ENCODE measurements around the gene PDE6C. TPM values are rescaled to one million over a fixed set of nuclear protein-coding genes. Genes with fewer than 3 reads are reported as not detected.

The PDE6C gene
- total RNA-seq, 2 donors from 2014 or later = not detected

DNA sequence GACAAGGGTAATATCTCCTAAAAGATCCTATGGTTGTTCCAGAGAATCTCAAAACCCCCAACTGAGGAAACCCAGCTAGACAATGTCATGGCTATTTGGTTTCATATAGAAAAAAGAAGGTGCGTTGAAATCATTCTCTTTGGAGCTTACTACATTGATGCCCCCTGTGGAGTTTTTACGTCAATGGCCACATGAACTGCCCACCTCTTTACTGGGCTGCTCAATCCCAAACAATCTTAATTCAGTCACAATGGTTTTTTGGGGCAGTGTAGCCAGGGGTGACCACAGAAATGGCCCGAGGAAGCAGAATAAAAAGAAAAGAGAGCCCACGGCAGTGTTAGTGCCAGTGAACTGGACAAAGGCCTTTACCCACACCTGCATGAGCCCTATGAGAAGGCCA lies 19.1 kb upstream of the PDE6C start:
- Histone ChIP-seq H3K27ac (no peak overlapping the region), H3K4me3 (no peak overlapping the region), H3K27me3 (no peaks in the 10 kb centered on the region), H3K36me3 (replicated peaks in 1 of 2; ENCODE audit: insufficient read depth in 1 of 2, low read depth in 2 of 2) (no peaks in the 10 kb centered on the region), H3K9me3 (no peaks in the 10 kb centered on the region), H3K4me1 (no peaks in the 10 kb centered on the region)
- ATAC-seq (no peak), DNase-seq (no peak)
- TF ChIP-seq POLR2A (IDR thresholded peaks at IDR 0.05) = no peak
- TF ChIP-seq, protein P1, sequence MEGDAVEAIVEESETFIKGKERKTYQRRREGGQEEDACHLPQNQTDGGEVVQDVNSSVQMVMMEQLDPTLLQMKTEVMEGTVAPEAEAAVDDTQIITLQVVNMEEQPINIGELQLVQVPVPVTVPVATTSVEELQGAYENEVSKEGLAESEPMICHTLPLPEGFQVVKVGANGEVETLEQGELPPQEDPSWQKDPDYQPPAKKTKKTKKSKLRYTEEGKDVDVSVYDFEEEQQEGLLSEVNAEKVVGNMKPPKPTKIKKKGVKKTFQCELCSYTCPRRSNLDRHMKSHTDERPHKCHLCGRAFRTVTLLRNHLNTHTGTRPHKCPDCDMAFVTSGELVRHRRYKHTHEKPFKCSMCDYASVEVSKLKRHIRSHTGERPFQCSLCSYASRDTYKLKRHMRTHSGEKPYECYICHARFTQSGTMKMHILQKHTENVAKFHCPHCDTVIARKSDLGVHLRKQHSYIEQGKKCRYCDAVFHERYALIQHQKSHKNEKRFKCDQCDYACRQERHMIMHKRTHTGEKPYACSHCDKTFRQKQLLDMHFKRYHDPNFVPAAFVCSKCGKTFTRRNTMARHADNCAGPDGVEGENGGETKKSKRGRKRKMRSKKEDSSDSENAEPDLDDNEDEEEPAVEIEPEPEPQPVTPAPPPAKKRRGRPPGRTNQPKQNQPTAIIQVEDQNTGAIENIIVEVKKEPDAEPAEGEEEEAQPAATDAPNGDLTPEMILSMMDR (IDR thresholded peaks at IDR 0.05) = no peak
- intact Hi-C loops (cut with DNase I) = no loop called here
- WGBS, 2 donors = 81 to 89% methylated on average over 4 of the region's 4 CpGs

GRCh38 chr10:93593749-93594148 lies 18.6 kb upstream of the PDE6C start:
- 78 to 85% methylated on average over 15 to 18 of the region's 18 CpGs for WGBS, 2 donors
- H3K4me1 ChIP-seq = no peaks in the 10 kb centered on the region
- ATAC-seq = no peak
- no peak for TF ChIP-seq POLR2A (IDR thresholded peaks at IDR 0.05)
- TF ChIP-seq, protein P1 (IDR thresholded peaks at IDR 0.05) = no peak
- H3K36me3 ChIP-seq (replicated peaks in 1 of 2; ENCODE audit: insufficient read depth in 1 of 2, low read depth in 2 of 2) = no peaks in the 10 kb centered on the region
- intact Hi-C loops (cut with DNase I) = no loop called here
- no peaks in the 10 kb centered on the region for H3K27me3 ChIP-seq
- no peak overlapping the region for H3K4me3 ChIP-seq
- no peak overlapping the region for H3K27ac ChIP-seq
- no peak for DNase-seq
- H3K9me3 ChIP-seq = no peaks in the 10 kb centered on the region

DNA sequence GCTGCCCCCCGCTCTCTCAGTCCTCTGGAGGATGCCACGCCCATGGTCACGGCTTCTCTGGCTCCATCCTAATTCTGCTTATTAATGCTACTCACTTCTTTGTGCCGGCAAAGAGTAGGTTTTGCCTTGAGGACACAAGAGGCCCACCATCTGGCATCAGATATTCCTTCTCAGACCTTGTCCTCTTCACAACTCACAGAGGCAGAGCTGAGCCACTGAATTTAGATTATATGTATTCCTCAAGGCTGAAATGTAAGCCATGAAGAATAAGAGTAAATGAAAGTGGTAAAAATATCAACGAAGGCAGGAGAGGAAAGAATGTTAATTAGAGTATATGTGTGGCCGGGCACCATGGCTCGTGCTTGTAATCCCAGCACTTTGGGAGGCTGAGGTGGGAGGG lies 17.8 kb upstream of the PDE6C start:
- no peak for DNase-seq
- H3K27me3 ChIP-seq = no peaks in the 10 kb centered on the region
- no peaks in the 10 kb centered on the region for H3K9me3 ChIP-seq
- no peaks in the 10 kb centered on the region for H3K4me1 ChIP-seq
- no peak for TF ChIP-seq POLR2A (IDR thresholded peaks at IDR 0.05)
- TF ChIP-seq, protein P1 (IDR thresholded peaks at IDR 0.05) = no peak
- no peaks in the 10 kb centered on the region for H3K36me3 ChIP-seq (replicated peaks in 1 of 2; ENCODE audit: insufficient read depth in 1 of 2, low read depth in 2 of 2)
- 65 to 71% methylated on average over 7 of the region's 7 CpGs for WGBS, 2 donors
- H3K4me3 ChIP-seq = no peak overlapping the region
- intact Hi-C loops (cut with DNase I) = no loop called here
- H3K27ac ChIP-seq = no peak overlapping the region
- no peak for ATAC-seq

- no peaks in the 10 kb centered on the region for H3K9me3 ChIP-seq
- intact Hi-C loops (cut with DNase I) = no loop called here
- TF ChIP-seq, protein P1 (IDR thresholded peaks at IDR 0.05) = no peak
- no peak for TF ChIP-seq POLR2A (IDR thresholded peaks at IDR 0.05)
- no peak for ATAC-seq
- no peak for DNase-seq
- 51 to 71% methylated on average over 5 of the region's 5 CpGs for WGBS, 2 donors
- H3K4me3 ChIP-seq = no peak overlapping the region
- no peaks in the 10 kb centered on the region for H3K36me3 ChIP-seq (replicated peaks in 1 of 2; ENCODE audit: insufficient read depth in 1 of 2, low read depth in 2 of 2)
- no peak overlapping the region for H3K27ac ChIP-seq
- H3K27me3 ChIP-seq = no peaks in the 10 kb centered on the region
- H3K4me1 ChIP-seq = no peaks in the 10 kb centered on the region
Measured at GRCh38 chr10:93595378-93596161, 16.8 kb upstream of the PDE6C start.

DNA sequence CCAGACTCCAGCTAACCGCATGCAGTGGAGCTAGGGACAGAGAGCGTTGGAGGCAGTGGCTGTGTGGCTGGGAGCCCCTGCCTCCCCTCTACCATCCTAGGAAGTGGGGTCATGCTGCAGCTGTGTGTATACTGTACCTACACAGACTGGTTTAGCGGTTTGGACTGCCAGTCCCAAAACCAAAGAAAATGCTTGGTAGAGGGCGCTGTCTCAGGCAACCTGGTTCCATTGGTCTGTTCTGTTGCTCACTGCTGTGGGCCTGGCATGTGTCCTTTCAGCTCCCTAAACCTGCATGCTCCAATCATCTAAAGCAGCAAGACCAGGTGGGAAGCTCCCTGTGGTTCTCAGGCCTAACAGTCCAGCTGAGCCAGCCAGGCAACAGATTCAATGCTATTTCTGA lies 15.8 kb upstream of the PDE6C start:
- TF ChIP-seq, protein P1 (IDR thresholded peaks at IDR 0.05) = no peak
- no peak for TF ChIP-seq POLR2A (IDR thresholded peaks at IDR 0.05)
- Histone ChIP-seq H3K36me3 (replicated peaks in 1 of 2; ENCODE audit: insufficient read depth in 1 of 2, low read depth in 2 of 2) (no peaks in the 10 kb centered on the region), H3K4me3 (no peak overlapping the region), H3K27me3 (no peaks in the 10 kb centered on the region), H3K9me3 (no peaks in the 10 kb centered on the region), H3K27ac (no peak overlapping the region), H3K4me1 (peaks cover 6% of the 10 kb centered on the region)
- WGBS, 2 donors = 86 to 88% methylated on average over 3 to 4 of the region's 4 CpGs
- ATAC-seq (no peak), DNase-seq (no peak)
- intact Hi-C loops (cut with DNase I) = no loop called here

Data from body of pancreas (tissue), 4 donors.